Testis (tissue), 3 donors: ENCODE data around the gene C16orf54. TPM values are rescaled to one million over a fixed set of nuclear protein-coding genes. Genes with fewer than 3 reads are reported as not detected.
"Not testable (repeated sequence)": the region's sequence is repeated elsewhere in the genome, so short reads cannot be mapped to it uniquely, and the experiment has no call there.

Experiments
- DNase-seq: peaks from one replicate; pipeline ENCODE4 v3.0.0-alpha.2; 2019
- H3K27ac ChIP-seq, 2 donors: fragments of 200-600 bp; sonication (generic); one replicate each; pipeline ENCODE4 v1.5.1; 2019
- H3K27me3 ChIP-seq: fragments of 200-600 bp; sonication (generic); one replicate; pipeline ENCODE4 v1.5.1; 2019
- H3K36me3 ChIP-seq: fragments of 200-600 bp; sonication (generic); one replicate; pipeline ENCODE4 v1.5.1; 2017; ENCODE audit warnings: low read depth; ENCODE audit errors: missing control alignments
- H3K4me1 ChIP-seq: fragments of 200-600 bp; sonication (generic); one replicate; pipeline ENCODE4 v1.5.1; 2019
- H3K4me3 ChIP-seq, 2 donors: fragments of 200-600 bp; sonication (generic); one replicate each; pipeline ENCODE4 v1.5.1; 2017 to 2019
- H3K9me3 ChIP-seq: fragments of 200-600 bp; sonication (generic); one replicate; pipeline ENCODE4 v1.5.1; 2017
- POLR2A ChIP-seq: fragments of 450-650 bp; IDR thresholded peaks from one replicate; pipeline ENCODE4 v1.6.1; 2017; ENCODE audit warnings: antibody characterized with exemption, mild to moderate bottlenecking, moderate library complexity
- WGBS, 2 donors: methylation state at CpG; one replicate each; pipeline ENCODE4 v1.1.5; 2018; 5-methylcytosine and 5-hydroxymethylcytosine counted together
- intact Hi-C: fragments of 100-400 bp; cut with DNase I; formaldehyde crosslinking; loops from one replicate; pipeline ENCODE4 v1.15.1; 2023; ENCODE audit warnings: low total_unique reads
- polyA plus RNA-seq: library from polyadenylated mRNA; stranded (reverse); fragments of 350-450 nt; fragmentation: Illumina TruSeq; extraction: RNeasy Lipid Tissue Mini Kit (QIAGEN cat#74804); gene quantifications from one replicate; pipeline ENCODE4 v1.2.3, GENCODE V29; 2014; ENCODE audit warnings: low read depth, low replicate concordance; ENCODE audit not compliant: insufficient read depth
- total RNA-seq, 2 donors: library from RNA; depleted of rRNA; stranded (reverse); fragments of >200 nt; gene quantifications; one replicate each; pipeline ENCODE4 v1.2.3, GENCODE V29; 2016
- TF ChIP-seq, protein P1 (sequence below), 3 experiments: fragments of 450-650 bp in 2 of 3; fragments of 200-600 bp in 1 of 3; sonication (generic) in 1 of 3; IDR thresholded peaks; one replicate each; pipeline ENCODE4 v1.5.1; 2016 to 2019; ENCODE audit warnings: antibody characterized with exemption in 3 of 3, mild to moderate bottlenecking in 2 of 3, moderate library complexity in 1 of 3

Gene C16orf54
- total and polyA plus RNA-seq, 3 donors from 2014 or later = 0.31 to 1.1 (median 0.79) TPM

DNA sequence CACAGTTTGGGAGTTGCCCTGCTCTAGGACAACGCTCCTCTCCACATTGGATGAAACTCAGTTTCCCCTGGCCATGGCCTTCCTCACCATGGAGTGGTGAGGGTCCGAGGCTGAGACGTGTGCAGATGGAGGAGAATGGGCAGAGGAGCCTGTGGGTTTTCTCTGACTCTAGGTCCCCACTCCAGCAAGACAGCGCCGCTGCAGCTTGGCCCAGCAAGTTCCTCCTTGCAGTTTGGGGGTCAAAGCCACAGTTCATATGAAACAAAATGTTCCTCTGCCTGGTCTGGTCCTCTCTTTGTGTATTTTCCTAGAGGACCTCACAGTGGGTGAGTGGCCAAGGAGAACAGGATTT, 2.3 kb downstream of the C16orf54 start:
- no peaks in the 10 kb centered on the region for H3K36me3 ChIP-seq
- H3K4me1 ChIP-seq = no peaks in the 10 kb centered on the region
- H3K27ac ChIP-seq = no peak overlapping the region
- H3K27me3 ChIP-seq = no peaks in the 10 kb centered on the region
- H3K9me3 ChIP-seq = no peaks in the 10 kb centered on the region
- TF ChIP-seq, protein P1, sequence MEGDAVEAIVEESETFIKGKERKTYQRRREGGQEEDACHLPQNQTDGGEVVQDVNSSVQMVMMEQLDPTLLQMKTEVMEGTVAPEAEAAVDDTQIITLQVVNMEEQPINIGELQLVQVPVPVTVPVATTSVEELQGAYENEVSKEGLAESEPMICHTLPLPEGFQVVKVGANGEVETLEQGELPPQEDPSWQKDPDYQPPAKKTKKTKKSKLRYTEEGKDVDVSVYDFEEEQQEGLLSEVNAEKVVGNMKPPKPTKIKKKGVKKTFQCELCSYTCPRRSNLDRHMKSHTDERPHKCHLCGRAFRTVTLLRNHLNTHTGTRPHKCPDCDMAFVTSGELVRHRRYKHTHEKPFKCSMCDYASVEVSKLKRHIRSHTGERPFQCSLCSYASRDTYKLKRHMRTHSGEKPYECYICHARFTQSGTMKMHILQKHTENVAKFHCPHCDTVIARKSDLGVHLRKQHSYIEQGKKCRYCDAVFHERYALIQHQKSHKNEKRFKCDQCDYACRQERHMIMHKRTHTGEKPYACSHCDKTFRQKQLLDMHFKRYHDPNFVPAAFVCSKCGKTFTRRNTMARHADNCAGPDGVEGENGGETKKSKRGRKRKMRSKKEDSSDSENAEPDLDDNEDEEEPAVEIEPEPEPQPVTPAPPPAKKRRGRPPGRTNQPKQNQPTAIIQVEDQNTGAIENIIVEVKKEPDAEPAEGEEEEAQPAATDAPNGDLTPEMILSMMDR (IDR thresholded peaks at IDR 0.05) = no peak
- TF ChIP-seq POLR2A = no peak
- no peak overlapping the region for H3K4me3 ChIP-seq
- WGBS, 2 donors = 87 to 91% methylated on average over 5 of the region's 5 CpGs
- intact Hi-C loops = no loop called here
- DNase-seq = no peak

DNA sequence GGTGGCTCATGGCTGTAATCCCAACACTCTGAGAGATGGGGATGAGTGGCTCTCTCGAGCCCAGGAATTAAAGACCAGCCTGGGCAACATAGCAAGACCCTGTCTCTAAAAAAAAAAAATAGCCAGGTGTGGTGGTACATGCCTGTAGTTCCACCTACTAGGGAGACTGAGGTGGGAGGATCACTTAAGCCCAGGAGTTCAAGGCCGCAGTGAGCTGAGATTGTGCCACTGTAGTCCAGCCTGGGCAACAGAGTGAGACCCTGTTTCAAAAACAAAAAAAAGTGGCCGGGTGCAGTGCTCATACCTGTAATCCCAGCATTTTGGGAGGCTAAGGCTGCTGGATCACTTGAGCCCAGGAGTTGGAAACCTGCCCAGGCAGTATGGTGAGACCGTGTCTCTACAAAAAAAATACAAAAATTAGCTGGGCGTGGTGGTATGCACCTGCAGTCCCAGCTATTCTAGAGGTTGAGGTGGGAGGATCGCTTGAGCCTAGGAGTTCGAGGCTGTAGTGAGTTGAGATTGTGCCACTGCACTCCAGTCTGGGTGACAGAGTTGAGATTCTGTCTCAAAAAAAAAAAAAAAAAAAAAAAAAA, 3.0 kb downstream of the C16orf54 start:
- no peak overlapping the region for H3K27ac ChIP-seq
- no peaks in the 10 kb centered on the region for H3K4me1 ChIP-seq
- WGBS, 2 donors = 86% methylated on average over 7 of the region's 7 CpGs
- H3K9me3 ChIP-seq = no peaks in the 10 kb centered on the region
- TF ChIP-seq, protein P1 (IDR thresholded peaks at IDR 0.05) = no peak
- TF ChIP-seq POLR2A = no peak
- no peaks in the 10 kb centered on the region for H3K27me3 ChIP-seq
- no peaks in the 10 kb centered on the region for H3K36me3 ChIP-seq
- no peak overlapping the region for H3K4me3 ChIP-seq
- intact Hi-C loops = no loop called here
- DNase-seq = no peak

DNA sequence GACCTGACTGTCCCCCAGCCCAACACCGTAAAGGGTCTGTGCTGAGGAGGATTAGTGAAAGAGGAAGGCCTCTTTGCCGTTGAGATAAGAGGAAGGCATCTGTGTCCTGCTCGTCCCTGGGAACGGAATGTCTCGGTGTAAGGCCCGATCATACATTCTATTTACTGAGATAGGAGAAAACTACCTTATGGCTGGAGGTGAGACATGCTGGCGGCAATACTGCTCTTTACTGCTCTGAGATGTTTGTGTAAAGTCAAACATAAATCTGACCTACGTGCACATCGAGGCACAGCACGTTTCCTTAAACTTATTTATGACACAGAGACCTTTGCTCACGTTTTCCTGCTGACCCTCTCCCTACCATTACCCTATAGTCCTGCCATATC, 5.2 kb downstream of the C16orf54 start:
- H3K27ac ChIP-seq, H3K4me1 ChIP-seq, DNase-seq, H3K9me3 ChIP-seq, intact Hi-C loops, H3K27me3 ChIP-seq, H3K36me3 ChIP-seq, H3K4me3 ChIP-seq: not testable (repeated sequence)
- WGBS, 2 donors = 53 to 57% methylated on average over 11 of the region's 11 CpGs

DNA sequence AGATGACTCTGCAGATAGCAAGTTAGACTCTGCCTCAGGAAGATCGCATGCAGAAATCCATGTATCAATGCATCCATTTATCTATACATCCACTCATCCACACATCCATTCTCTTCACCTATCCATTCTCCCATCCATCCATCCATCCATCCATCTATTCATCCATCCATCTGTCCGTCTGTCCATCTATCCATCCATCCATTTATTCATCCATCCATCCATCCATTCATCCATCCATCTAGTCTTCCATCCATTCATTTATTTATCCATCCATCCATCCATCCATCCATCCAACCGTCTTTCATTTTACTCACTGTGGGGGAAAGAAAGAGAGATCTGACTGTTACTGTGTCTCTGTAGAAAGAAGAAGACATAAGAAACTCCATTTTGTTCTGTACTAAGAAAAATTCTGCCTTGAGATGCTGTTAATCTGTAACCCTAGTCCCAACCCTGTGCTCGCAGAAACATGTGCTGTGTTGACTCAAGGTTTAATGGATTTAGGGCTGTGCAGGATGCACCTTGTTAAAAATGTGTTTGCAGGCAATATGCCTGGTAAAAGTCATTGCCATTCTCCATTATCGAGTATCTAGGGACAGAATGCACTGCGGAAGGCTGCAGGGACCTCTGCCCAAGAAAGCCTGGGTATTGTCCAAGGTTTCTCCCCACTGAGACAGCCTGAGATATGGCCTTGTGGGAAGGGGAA, 5.7 kb downstream of the C16orf54 start:
- H3K4me3 ChIP-seq, H3K36me3 ChIP-seq, H3K4me1 ChIP-seq, DNase-seq, intact Hi-C loops, H3K9me3 ChIP-seq, H3K27ac ChIP-seq, H3K27me3 ChIP-seq: not testable (repeated sequence)
- 74 to 79% methylated on average over 6 of the region's 6 CpGs for WGBS, 2 donors

DNA sequence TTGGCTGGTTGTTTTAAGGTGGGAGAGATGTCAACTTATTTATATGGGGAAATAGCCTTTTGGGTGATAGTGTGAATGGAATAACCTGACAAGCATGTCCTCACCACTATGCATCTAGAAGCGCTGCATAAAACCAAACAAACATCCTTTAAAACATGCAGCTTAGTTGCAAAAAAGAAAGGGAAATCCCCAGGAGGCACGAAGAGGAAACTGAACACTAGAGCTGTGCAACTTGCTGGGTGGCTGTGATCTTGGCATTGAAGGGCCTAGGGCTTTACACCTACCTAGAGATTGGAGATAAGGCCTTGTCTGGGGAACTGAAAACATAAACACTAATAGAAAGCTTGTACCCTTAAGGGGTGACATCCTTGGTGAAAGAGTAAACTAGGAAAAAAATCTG, 7.3 kb downstream of the C16orf54 start:
- H3K9me3 ChIP-seq = no peaks in the 10 kb centered on the region
- no peak for TF ChIP-seq POLR2A
- TF ChIP-seq, protein P1 (IDR thresholded peaks at IDR 0.05) = no peak
- no peaks in the 10 kb centered on the region for H3K4me1 ChIP-seq
- no peak for DNase-seq
- H3K27me3 ChIP-seq = no peaks in the 10 kb centered on the region
- H3K36me3 ChIP-seq = no peaks in the 10 kb centered on the region
- intact Hi-C loops = no loop called here
- no peak overlapping the region for H3K27ac ChIP-seq
- H3K4me3 ChIP-seq = no peak overlapping the region
- 84 to 94% methylated on average over 2 of the region's 2 CpGs for WGBS, 2 donors

DNA sequence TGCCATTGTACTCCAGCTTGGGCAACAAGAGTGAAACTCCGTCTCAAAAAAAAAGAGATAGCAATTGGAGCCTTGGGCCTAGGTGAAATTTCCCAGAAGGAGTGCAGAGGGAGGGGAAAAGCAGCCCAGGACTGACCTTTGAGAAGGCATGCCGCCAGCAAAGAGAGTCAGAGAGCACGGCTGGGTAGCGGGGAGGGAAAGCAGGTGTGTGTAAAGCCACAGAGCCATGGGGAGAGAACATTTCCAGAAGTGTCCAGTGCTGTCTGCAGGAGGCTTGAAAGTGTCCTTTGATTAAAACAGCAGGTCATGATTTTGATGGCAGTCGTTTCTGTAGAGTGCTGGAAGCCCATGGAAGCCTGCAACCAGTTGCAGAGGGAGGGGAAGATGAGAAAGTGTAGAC, 8.1 kb downstream of the C16orf54 start:
- intact Hi-C loops = no loop called here
- Histone ChIP-seq H3K36me3 (no peaks in the 10 kb centered on the region), H3K27me3 (no peaks in the 10 kb centered on the region), H3K4me3 (no peak overlapping the region), H3K4me1 (no peaks in the 10 kb centered on the region), H3K9me3 (no peaks in the 10 kb centered on the region), H3K27ac (no peak overlapping the region)
- no peak for DNase-seq
- TF ChIP-seq POLR2A = no peak
- TF ChIP-seq, protein P1 (IDR thresholded peaks at IDR 0.05) = no peak
- 71 to 80% methylated on average over 5 of the region's 5 CpGs for WGBS, 2 donors
